Fibroblast of pulmonary artery (primary cell): ENCODE data around the gene CLN6.
"Not testable (repeated sequence)": the region's sequence is repeated elsewhere in the genome, so short reads cannot be mapped to it uniquely, and the experiment has no call there.

Experiments
- DNase-seq: peaks from one replicate; pipeline ENCODE4 v3.0.0-alpha.2; 2010; ENCODE audit warnings: low read depth
- H3K4me3 ChIP-seq: replicated peaks from 2 replicates; pipeline ENCODE4 v1.5.1; 2011; ENCODE audit warnings: low read depth, mild to moderate bottlenecking, control low read depth, low read length, moderate library complexity
- TF ChIP-seq, protein P1 (sequence below): IDR thresholded peaks from 2 replicates; pipeline ENCODE4 v1.5.1; 2011; ENCODE audit warnings: mild to moderate bottlenecking, control low read depth, low read length, inconsistent platforms; ENCODE audit errors: missing control alignments

CLN6 gene

DNA sequence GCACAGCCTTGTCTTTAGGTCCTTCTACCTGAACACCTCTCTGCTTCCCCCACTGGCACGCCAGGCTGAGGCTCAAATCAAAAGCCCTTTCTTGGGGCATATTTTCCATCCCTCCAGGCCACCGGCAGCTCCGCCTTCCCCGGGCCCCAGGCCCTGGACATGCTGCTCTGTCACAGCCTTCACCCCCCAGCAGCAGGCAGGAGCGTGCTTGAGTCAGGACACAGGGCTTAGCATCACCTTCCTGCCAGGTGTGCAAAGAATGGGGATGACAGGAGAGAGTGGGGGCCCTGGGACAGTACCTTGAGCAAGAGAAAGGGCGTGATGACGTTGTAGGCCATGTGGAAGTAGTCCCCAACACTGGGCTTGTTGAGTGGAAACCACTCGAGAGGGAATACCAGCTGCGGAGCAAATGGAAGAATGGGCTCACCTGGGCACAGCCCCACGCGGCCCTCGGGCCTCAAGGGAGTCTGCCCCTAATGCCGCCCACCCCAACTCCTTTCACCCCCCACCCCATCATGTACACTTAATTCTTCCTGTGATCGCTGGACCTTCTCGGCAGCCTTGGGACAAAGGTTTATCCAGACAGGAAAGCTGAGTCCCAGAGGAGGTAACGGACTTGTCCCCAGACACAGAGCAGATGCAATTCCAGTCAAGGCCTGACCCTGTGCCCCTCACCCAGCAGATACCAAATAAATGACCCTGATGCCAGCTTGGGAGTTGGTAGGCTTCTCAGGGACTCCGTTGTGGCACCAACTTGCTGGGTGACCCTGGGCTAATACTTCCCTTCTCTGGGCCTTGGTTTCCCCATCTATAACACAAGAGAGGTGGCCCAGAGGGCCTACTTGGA, 15.3 kb downstream of the CLN6 start:
- TF ChIP-seq, protein P1, sequence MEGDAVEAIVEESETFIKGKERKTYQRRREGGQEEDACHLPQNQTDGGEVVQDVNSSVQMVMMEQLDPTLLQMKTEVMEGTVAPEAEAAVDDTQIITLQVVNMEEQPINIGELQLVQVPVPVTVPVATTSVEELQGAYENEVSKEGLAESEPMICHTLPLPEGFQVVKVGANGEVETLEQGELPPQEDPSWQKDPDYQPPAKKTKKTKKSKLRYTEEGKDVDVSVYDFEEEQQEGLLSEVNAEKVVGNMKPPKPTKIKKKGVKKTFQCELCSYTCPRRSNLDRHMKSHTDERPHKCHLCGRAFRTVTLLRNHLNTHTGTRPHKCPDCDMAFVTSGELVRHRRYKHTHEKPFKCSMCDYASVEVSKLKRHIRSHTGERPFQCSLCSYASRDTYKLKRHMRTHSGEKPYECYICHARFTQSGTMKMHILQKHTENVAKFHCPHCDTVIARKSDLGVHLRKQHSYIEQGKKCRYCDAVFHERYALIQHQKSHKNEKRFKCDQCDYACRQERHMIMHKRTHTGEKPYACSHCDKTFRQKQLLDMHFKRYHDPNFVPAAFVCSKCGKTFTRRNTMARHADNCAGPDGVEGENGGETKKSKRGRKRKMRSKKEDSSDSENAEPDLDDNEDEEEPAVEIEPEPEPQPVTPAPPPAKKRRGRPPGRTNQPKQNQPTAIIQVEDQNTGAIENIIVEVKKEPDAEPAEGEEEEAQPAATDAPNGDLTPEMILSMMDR = no peak
- DNase-seq = no peak

DNA sequence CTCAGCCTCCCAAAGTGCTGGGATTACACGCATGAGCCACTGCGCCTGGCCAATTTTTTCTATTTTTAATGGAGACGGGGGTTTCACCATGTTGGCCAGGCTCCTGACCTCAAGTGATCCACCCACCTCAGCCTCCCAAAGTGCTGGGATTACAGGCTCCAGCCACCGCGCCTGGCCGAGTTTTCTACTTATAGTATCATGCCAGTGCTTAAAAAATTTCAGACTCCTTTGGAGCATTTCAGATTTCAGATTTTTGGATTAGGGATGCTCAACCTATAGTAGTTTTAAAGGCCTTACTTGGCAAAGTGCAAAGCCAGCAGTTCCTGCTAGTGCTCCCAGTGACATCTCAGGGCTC, 16.1 kb downstream of the CLN6 start:
- not testable (repeated sequence) for DNase-seq, H3K4me3 ChIP-seq

More for the DNA sequence above, 15.3 kb downstream of the CLN6 start:
- no peak overlapping the region for H3K4me3 ChIP-seq

DNA sequence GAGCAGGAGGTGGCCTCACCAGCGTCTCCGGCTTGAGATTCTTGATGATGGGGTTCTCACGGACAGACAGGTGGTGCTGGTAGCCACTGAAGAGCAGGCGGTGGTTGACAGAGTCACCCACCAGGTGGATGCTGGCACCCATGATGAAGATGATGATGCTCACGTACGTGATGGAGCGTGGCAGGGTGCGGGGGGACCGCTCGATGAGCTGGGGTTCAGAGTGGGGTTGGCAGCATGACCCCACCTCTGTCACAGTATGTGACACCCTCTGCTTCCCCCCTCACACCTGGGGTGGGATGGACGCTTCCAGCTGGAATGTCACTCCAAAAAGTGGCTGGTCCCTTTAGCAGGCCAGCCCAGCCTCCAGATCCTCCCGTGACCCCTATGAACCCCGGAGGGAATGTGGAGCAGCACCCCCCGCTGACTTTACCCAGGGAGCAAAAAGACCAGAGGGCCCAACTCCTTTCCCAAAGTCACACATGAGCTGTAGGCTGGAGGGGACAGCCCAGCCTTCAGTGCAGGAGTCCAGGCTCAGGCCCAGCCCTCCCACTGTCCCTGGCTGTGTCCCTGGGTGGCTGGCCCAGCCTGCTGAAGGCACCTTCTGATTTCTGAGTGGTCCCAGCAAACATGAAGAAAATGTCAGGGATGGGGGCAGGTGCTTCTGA, 17.7 kb downstream of the CLN6 start:
- no peak overlapping the region for H3K4me3 ChIP-seq
- no peak for DNase-seq
- TF ChIP-seq, protein P1 = no peak

DNA sequence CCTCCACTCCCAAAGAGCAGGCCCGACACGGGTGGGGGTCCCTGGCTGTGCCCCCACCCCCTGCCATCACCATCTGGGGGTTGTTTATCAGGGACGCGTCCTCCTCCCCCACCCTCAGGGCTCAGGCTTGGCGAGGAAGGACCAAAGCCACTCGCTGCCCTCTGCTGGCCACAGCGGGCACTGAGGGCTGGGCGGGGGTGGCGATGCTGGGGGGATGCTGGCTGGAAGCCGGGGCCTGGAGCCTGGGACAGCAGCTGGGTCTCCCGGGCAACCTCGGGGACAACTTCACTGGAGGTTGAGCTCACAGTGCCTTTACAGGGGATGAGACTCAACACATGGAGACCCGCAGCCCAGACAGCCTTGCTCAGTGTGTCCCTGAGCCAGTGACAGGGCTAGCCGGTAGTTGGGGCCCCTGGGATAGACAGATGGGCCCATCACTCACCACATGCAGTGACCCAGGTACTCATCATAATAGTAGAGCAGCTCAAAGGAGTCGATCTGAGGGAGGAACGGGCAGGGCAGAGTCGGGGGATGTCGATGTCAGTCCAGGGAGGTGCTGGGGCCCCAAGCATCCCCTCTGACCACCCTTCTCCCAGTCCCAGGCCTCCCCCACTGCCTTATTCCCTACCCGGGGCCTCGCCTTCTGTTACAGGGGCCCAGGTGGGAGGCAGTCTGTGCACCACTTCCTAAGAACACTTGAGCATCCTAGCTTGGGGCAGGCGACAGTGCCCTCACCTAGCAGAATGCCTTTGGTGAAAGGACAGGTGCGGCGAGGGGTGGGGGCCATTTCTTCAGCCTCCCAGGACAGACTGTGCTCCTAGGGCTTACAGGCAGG, 18.5 kb downstream of the CLN6 start:
- TF ChIP-seq, protein P1 = peak; percentile 72
- H3K4me3 ChIP-seq = no peak overlapping the region
- peak; percentile 55 for DNase-seq

DNA sequence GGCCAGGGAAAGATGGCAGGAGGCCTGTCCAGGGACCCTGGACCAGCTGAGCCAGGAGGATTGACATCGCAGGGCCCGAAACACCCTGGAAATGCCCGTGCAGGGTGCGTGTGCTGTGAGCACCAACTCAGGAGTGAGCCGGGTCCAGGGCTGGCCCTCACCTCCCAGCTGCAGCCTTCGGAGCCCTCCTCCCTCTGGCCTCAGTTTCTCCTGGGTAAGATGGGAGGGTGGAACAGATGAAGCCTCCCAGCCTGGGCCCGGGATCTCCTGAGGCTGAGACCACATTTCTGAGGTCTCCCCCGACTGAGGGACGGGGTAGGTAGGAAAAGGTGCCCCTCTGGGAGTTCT, 19.1 kb downstream of the CLN6 start:
- TF ChIP-seq, protein P1 = no peak
- DNase-seq = no peak
- H3K4me3 ChIP-seq = no peak overlapping the region

DNA sequence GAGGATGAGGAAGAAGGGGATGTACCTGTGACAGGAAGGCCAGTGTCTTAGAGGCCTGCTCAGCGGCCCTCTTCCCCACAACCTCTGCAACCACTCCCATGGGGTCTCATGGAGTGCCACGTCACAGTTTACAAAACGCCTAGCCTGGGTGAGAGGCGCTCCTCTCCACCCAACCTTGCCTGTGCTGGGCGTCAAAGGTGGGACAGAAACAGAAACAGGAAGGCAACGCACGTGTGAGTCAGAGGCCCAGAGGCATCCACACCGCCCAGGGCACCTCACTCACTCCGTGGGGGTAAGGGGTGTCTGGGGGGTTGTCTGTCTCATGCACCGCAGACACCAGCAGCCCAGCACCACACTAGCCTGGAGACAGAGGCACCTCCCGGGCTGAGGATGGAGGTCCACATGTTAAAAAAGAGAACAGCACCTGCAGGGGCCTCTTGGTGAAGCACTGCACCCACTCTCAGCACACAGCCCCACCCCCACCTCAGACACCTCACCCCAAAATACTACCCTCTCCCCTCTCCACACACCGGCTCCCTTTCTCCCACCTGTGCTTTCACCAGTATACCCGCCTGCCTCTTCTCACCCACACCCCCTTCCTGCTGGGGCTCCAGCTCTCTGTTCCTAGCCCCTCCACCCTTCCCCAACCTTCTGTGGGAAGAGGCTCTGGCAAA, 19.7 kb downstream of the CLN6 start:
- H3K4me3 ChIP-seq = no peak overlapping the region
- DNase-seq = no peak
- TF ChIP-seq, protein P1 = no peak

DNA sequence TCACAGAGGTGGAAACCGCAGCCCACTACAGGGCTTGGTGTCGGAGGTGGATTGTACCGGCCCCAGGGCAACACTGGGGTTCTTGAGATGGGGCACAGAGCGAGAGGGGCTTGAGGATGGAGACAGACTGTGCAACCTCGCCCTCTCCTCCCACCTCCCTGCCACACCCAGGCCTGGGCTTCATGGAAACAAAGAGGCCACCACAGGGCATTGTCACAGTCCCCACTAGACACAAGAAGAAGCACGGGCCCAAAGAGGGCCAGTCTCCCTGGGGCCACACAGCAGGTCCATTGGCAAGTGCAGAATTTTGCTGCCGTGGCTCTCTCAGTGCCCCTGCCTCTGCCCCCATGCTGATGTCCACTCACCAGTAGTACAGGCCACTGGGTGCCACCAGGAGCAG, 20.3 kb downstream of the CLN6 start:
- no peak overlapping the region for H3K4me3 ChIP-seq
- DNase-seq = no peak
- TF ChIP-seq, protein P1 = no peak
